GM12874 (cell line): ENCODE results near the gene KRTAP19-8.

ENCODE experiments used
- TF ChIP-seq, protein P1 (sequence below): IDR thresholded peaks from 2 replicates; pipeline ENCODE4 v1.5.1; 2011; ENCODE audit warnings: low read depth, mild to moderate bottlenecking, control low read depth, low read length, moderate library complexity; ENCODE audit not compliant: insufficient read depth

KRTAP19-8 gene

DNA sequence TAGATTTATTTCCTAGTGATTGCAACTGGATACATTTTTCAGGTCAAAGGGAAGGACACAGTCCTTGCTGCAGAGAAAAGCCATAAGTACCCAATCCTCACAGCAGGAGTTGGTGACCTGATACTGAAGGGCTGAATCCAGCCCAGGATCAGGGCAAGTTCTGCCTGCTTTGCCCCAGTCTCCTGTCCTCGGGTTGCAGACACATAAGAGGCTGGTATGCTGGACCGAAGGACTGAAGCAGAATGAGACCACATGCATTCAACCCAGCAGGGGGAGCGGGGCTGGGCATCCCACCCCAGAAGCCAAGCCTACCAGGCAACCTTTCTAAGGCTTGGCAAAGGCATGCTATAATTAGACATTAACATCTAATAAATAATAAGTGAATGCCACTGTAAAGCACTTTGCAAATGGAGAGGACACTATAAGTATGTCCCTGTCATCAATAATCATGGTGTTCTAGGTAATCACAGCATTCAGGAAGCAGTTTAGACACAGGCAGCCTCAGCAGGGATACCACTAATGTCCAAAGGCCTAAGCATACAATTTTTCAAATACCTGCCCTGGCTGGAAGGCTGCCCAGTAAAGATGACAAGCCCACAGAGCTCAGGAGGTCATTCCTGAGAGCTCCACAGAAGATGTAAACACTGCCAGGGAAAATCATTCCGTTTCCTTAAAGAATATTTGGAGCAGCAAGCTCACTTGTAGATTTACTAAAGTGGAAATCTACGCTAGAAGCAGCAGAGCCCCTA, 47.6 kb downstream of the KRTAP19-8 start:
- TF ChIP-seq, protein P1, sequence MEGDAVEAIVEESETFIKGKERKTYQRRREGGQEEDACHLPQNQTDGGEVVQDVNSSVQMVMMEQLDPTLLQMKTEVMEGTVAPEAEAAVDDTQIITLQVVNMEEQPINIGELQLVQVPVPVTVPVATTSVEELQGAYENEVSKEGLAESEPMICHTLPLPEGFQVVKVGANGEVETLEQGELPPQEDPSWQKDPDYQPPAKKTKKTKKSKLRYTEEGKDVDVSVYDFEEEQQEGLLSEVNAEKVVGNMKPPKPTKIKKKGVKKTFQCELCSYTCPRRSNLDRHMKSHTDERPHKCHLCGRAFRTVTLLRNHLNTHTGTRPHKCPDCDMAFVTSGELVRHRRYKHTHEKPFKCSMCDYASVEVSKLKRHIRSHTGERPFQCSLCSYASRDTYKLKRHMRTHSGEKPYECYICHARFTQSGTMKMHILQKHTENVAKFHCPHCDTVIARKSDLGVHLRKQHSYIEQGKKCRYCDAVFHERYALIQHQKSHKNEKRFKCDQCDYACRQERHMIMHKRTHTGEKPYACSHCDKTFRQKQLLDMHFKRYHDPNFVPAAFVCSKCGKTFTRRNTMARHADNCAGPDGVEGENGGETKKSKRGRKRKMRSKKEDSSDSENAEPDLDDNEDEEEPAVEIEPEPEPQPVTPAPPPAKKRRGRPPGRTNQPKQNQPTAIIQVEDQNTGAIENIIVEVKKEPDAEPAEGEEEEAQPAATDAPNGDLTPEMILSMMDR, result no peak

DNA sequence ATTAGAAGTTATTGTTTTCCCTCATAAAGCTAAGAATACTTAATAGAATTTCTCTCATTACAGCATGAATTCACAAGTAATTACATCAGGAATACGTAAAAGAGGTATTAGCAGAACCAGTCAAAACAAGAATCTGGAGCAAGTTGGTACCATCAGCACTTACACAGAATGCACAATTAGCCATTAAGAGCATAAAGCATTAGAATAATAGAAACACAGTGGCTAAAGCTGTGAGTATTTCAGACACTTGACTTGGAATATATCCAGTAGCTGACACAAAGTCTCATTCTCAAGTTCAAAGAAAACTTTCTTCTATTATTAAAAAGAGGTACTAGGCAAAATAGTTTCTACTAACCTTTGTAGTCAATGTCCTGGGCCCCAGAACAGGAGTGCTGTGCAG, 49.6 kb downstream of the KRTAP19-8 start:
- TF ChIP-seq, protein P1, result no peak
